GM19395 (cell line): ENCODE measurements around the gene ANO8.
A peak's percentile ranks its signal among the peaks of the same experiment; 100 is the strongest.
"Not testable (repeated sequence)": the region's sequence is repeated elsewhere in the genome, so short reads cannot be mapped to it uniquely, and the experiment has no call there.

Source experiments
- ATAC-seq: cut with Tn5 transposase; IDR thresholded peaks from one replicate; pipeline ENCODE4 v1.9.1; 2021; ENCODE audit warnings: mild to moderate bottlenecking, moderate library complexity; ENCODE audit not compliant: unreplicated experiment

The ANO8 gene

DNA sequence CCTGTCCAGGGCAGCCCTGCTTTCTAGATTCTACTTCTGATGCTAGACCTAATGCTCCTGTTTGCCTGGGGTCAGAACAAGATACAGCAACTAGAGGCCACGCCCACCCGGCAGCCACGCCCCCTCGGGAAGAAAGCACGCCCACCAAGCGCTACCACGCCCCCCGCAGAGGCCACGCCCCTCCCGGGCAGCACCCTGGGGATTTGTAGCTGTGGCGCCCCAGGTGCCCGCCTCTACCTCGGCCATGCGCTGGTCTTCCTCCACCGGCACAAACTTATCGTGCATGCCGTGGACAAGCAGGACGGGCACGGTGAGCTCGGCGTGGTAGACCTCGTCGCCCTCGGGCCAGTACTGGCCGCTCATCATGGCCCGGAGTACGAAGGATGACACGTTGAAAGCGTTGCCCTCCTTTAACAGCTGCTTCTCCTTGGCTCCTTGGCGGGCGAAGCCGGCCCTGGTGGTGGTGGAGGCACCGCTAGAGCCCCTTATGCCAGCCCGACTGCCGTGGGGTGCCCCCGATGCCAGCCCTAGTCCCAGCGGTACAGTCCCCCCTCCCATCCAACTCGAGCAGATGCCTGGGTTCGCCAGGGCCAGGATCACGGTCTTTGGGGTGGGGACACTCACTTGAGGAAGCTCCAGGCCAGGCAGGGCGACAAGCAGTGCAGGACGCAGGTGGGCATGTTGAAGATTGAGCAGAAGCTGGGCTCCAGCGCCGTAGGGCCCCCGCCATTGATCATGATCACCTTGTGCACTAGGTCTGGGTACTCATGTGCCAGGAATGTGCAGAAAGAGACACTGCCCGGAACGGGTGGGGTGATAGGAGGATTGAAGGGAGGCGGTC, 40.4 kb downstream of the ANO8 start:
- ATAC-seq: no peak

DNA sequence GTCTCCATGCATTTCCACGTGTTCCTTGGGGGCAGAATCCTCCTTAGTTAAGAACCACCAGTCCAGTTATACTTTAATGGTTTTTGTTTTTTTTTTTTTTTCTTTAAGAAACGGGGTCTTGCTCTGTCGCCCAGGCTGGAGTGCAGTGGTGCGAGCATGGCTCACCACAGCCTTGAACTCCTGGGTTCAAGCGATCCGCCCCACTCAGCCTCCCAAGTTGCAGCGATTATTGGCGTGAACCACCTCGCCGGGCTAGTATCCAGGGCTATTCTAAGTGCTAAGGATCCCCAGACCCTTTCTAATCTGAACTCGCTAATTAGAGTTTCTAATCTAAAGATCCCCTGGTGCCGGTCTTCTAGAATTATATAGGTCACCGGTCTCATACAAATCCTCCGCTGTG, 41.0 kb downstream of the ANO8 start:
- no peak for ATAC-seq

DNA sequence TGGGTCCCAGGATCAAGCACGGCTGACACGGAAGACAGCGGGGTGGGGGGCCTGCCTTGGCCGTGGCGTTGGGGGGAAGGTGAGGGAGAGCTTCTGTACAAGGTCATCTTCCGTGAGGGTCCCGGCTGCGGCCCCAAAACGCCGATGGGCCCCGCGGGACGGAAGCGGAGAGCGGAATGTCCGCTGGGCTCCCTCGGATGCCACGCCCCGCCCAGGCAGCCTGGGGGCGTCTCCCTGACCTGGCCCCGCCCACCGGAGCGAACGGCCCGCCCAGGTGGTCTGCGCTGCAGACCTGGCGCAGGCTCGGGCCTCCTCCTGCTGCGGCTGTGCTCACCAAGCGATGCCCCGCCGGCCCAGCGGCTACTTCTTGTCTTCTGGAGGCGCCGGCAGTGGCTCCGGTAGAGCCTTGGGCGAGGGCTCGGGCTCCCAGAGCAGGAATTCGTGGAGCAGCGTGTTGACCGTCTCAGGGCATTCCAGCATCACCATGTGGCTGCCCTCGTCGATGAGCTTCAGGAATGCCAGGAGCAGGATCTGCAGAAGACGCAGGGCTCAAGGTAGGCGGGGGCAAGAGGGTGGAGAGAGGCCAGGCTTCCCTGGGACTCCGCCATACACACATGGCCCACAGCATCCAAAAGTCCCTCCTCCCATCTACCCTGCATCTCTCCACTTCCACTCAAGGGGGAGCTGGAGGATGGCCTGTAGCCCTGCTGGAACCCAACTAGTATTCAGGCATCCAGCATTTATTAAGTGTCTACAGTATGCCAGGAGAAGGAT, 42.2 kb downstream of the ANO8 start:
- peak; percentile 88 for ATAC-seq

DNA sequence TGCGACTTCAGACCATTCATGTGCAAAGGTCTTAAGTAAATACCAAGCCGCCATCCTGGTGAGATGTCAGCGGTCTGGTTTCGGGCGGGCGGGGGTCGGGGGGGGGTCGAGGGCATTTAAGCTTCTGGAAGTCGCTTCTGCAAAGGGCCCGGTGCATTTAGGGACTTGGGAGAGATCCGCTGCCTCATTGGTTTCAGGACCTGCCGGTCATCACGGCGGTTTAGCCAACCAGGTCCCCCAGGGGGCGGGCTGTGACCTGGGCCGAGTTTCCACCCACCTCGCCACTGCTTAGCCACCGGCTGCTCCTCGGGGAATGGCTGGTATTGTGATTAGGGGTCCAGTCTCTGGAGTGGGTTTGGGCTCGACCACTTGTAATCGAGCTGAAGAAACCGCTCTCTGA, 45.2 kb downstream of the ANO8 start:
- ATAC-seq: no peak

DNA sequence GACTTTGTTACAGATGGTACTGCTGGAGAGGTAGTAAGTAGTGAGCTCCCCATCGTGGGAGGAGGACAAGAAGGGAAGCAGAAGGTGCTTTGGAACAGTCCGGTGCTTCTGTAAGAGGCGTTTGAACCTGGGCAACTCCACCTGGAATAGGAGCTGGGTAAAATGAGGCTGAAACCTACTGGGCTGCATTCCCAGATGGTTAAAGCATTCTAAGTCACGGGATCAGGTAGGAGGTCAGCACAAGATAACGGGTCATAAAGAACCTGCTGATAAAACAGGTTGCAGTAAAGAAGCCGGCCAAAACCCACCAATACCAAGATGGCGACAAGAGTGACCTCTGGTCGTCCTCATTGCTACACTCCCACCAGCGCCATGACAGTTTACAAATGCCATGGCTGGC, 47.9 kb downstream of the ANO8 start:
- no peak for ATAC-seq

DNA sequence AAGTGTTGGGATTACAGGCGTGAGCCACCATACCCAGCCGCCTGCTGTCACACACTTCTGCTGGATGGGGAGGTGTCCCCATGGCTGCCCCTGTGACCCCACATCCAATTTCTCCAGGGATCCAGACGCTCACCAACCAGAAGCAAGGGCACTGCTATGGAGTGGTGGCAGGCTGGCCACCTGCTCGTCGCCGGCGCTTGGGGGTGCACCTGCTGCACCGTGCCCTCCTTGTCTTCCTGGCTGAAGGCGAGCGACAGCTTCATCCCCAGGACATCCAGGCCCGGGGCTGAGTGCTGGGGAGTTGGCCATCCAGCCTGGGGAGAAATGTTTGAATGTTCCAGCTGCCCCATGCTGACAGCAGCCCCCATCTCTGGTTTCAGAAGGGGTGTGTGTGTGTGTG, 48.4 kb downstream of the ANO8 start:
- ATAC-seq: no peak

DNA sequence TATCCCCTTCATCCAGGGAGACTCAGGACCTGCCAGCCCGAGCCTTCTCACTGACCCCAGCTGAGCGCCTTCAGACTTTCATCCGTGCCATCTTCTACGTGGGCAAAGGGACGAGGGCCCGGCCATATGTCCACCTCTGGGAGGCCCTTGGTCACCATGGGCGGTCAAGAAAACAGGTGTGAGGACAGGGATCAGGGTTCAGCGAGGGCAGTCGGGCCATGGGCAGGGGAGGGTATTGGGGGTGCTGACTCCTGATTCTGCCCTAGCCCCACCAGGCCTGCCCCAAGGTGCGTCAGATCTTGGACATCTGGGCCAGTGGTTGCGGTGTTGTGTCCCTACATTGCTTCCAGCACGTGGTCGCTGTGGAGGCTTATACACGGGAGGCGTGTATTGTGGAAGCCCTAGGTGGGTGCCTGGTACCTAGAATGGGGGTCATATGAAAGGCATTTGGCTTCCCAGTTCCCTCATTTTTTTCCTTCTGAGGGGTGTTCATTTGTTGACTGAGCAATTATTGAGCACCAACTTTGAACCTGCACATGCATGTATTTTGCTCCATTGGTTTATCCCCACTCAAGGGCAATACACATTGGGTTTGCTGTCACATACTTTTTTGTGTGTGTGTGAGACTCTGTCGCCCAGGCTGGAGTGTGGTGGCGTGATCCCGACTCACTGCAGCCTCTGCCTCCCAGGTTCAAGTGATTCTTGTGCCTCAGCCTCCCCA, 49.1 kb downstream of the ANO8 start:
- no peak for ATAC-seq

DNA sequence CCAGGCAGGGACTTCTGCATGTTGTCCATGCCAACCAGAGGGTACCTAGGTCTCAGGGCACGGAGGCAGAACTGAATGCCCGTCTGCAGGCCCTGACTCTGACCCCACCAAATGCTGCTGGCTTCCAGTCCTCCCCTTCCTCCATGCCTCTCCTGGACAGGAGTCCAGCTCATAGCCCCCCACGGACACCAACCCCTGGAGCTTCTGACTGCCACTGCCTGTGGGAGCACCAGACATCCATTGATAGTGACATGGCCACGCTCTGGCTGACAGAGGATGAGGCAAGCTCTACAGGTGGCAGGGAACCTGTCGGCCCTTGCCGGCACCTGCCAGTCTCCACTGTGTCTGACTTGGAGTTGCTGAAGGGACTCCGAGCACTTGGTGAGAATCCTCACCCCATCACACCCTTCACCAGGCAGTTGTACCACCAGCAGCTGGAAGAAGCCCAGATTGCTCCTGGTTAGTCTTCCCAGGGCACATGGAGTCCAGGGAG, 51.1 kb downstream of the ANO8 start:
- ATAC-seq: no peak

DNA sequence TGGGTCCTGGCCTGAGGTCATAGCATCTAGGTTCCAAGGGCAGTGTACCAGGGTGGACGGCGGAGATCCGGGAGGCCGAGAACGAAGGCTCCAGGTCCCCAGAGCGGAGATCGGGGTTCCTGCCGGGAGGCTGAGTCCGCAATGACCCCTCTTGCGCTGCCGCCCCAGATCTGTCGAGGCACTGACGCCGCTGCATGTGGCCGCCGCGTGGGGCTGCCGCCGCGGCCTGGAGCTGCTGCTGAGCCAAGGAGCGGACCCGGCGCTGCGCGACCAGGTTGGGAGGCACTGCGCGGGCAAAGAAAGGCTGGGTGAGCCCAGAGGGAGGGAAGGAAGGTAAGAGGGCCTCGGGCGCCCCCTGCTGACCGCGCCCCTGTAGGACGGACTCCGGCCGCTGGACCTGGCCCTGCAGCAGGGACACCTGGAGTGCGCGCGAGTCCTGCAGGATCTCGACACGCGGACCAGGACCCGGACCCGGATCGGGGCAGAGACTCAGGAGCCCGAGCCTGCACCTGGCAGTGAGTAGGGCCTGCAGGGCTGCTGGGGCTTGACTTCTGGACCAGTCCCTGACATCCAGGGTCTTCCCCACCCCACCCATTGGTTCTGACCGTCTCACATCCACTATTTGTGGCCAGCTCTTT, 52.0 kb downstream of the ANO8 start:
- ATAC-seq: no peak

DNA sequence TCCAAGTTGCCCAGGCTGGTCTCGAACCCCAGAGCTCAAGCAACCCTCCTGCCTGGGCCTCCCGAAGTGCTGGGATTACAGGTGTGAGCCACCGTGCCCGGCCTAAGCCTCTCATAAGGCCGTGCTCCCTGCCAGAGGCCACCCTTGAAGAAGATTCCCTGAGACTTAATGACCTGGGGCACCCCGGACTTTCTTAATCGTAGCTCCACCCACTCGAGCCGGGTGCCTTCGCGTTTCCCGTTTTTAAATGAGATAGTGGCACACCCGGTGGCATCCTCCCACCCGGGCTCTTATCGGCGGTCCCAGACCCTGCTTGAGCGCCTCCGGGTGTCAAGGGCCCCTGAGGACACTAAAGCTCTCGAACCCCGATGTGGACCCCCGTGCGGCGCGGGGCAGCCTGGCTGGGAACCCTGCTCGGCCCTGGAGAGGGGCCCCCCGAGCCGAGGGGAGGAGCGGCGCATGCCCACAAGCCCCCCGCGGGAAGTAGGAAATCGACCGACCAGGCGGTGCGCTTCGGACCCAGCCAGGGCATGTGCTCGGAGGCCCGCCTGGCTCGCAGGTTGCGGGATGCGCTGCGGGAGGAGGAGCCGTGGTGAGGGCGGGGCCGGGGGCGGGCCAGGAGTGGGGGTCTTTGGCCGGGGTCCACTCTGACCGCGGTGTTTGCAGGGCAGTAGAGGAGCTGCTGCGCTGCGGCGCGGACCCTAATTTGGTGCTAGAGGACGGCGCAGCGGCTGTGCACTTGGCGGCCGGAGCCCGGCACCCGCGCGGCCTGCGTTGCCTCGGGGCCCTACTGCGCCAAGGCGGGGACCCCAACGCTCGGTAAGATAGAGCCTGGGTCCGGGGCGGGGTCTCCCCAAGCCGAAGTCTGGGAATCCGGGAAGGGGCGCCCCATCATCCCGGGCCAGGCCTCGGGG, 53.0 kb downstream of the ANO8 start, which contains the start of gene ANKLE1:
Gene ANKLE1, plus strand, starts transcription at position 511 of the 914 bp plus-strand sequence. Its CDS starts 20 bp downstream, at position 531.
- ATAC-seq: no peak

DNA sequence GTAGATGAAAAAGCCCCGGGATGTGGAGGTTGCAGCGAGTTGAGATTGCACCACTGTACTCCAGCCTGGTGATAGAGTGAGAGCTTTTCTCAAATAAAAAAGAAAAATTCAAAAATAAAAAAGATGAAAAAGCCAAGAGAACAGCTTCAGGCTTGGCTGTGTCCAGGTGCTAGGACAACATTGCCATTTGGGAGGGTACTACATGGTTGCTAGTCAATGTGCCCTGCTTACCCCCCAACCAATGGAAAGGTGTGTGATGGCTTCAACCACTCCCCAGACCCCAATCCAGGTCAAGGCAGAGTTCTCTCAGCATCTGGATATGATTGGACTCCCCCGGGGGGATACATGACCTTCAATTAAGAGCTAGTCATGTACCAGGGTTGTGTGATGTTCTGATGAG, 55.2 kb downstream of the ANO8 start:
- no peak for ATAC-seq

DNA sequence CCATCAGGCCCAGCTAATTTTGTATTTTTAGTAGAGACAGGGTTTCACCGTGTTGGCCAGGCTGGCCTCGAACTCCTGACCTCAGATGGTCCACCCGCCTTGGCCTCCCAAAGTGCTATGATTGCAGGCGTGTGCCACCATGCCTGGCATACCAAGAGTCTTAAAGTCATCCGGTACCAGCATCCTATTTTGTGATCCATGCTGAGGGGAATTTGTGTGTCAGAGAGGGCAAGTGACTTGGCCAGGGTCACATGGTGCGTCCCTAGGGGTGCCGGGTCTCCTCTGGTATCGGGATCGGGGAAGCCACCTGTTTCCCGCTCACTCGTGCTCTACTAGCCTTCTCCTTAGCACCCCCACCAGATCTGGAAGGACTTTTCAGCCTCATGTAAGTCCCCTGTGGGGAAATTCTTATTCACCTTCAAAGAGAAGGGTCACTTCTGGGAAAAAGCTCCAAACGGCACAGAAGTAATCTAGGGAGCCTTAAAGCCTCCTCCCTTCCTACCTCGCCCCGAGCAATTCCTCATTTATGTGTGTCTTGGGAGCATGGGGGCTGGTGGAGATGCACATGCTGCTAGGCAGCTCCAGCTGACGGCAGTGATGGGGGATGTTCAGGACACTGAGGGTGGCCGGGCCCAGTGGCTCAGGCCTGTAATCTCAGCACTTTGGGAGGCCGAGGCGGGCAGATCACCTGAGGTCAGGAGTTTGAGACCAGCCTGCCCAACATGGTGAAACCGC, 59.0 kb downstream of the ANO8 start:
- ATAC-seq: no peak

DNA sequence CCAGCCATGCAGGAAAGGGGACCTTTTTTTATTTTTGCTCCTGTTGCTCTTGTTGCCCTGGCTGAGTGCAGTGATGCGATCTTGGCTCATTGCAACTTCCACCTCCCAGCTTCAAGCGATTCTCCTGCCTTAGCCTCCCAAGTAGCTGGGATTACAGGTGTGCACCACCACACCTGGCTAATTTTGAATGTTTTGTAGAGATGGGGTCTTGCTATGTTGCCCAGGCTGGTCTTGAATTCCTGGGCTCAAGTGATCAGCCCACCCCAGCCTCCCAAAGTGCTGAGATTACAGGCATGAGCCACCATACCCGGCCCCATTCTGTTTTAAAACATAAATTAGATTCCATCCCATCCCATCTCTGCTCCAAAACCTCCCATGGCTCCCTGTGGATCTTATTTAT, 59.8 kb downstream of the ANO8 start:
- ATAC-seq: not testable (repeated sequence)
